Spleen (tissue), 7 donors: ENCODE data around the gene ITGAV.

Experiments used
- POLR2A ChIP-seq, 3 donors: fragments of 450-650 bp; IDR thresholded peaks; one replicate each; pipeline ENCODE4 v1.5.1; 2017; ENCODE audit warnings: antibody characterized with exemption in 3 of 3, mild to moderate bottlenecking in 1 of 3
- POLR2AphosphoS5 ChIP-seq, 3 donors: sonication (generic); formaldehyde crosslinking; IDR thresholded peaks; one replicate each; pipeline ENCODE4 v1.5.1; 2017; ENCODE audit warnings: antibody characterized with exemption in 3 of 3
- TF ChIP-seq, protein P1 (sequence below), 11 experiments: fragments of 200-600 bp in 7 of 11; fragments of 450-650 bp in 4 of 11; sonication (generic) in 4 of 11; IDR thresholded peaks in 8 of 11; conservative IDR thresholded peaks in 3 of 11; 1 replicate in 7 of 11; 2 replicates in 4 of 11; pipeline versions ENCODE4 v1.4.0 to v1.8.0; 2016 to 2021; ENCODE audit warnings: antibody characterized with exemption in 11 of 11, inconsistent platforms in 4 of 11, mild to moderate bottlenecking in 1 of 11
- donor health status: DM: no; HTN: no; CAD: no; lungs with moderate emphysema.
- donor health status: DM: no; HTN: no; CAD: no.
- donor health status: DM: no; HTN: no; CAD: no.

DNA sequence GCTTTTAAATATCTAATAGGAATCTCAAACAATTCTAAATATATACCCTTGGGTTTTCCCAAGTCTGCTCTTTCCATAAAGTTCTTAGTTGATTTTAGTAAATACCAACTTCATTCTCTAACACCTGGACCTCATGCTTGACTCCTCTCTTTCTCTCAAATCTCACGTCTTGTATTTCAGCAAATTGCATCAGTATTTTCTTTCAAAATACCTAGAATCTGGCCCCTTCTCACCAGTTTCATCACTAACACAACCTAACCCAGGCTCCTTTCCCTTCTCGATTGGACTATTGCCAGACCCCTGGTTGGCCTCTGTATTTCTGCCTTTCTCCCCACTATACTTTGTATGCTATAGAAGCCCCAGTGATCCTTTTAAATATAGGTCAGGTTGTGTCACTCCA is 81.0 kb downstream of the ITGAV start:
- TF ChIP-seq POLR2AphosphoS5 (IDR thresholded peaks at IDR 0.05) (no peak), POLR2A (IDR thresholded peaks at IDR 0.05) (no peak)
- TF ChIP-seq, protein P1, sequence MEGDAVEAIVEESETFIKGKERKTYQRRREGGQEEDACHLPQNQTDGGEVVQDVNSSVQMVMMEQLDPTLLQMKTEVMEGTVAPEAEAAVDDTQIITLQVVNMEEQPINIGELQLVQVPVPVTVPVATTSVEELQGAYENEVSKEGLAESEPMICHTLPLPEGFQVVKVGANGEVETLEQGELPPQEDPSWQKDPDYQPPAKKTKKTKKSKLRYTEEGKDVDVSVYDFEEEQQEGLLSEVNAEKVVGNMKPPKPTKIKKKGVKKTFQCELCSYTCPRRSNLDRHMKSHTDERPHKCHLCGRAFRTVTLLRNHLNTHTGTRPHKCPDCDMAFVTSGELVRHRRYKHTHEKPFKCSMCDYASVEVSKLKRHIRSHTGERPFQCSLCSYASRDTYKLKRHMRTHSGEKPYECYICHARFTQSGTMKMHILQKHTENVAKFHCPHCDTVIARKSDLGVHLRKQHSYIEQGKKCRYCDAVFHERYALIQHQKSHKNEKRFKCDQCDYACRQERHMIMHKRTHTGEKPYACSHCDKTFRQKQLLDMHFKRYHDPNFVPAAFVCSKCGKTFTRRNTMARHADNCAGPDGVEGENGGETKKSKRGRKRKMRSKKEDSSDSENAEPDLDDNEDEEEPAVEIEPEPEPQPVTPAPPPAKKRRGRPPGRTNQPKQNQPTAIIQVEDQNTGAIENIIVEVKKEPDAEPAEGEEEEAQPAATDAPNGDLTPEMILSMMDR (IDR thresholded peaks at IDR 0.05 in 8 of 11, conservative IDR thresholded peaks at IDR 0.05 in 3 of 11) = no peak
